PFSK-1 (cell line): ENCODE results near the gene DAPL1.

Experiments used
- POLR2AphosphoS5 ChIP-seq: IDR thresholded peaks from 2 replicates; pipeline ENCODE4 v1.6.1; 2012; ENCODE audit warnings: low read depth, mild to moderate bottlenecking, control low read depth, low read length, moderate library complexity
- REST ChIP-seq, 2 experiments: IDR thresholded peaks; 2 replicates each; pipeline versions ENCODE4 v1.6.1 to v1.8.0; 2011 to 2012; ENCODE audit warnings: low read depth in 2 of 2, low read length in 2 of 2, control low read depth in 1 of 2, inconsistent platforms in 1 of 2, mild to moderate bottlenecking in 1 of 2, moderate library complexity in 1 of 2; ENCODE audit not compliant: insufficient read depth in 1 of 2
- TAF1 ChIP-seq: IDR thresholded peaks from 2 replicates; pipeline ENCODE4 v1.6.1; 2012; ENCODE audit warnings: low read length, control low read depth, borderline replicate concordance; ENCODE audit not compliant: insufficient read depth

- TF ChIP-seq POLR2AphosphoS5 (no peak), REST (IDR thresholded peaks at IDR 0.05; ENCODE audit: insufficient read depth in 1 of 2, low read depth in 2 of 2, low read length in 2 of 2) (no peak), TAF1 (no peak)
Measured at GRCh38 chr2:158797963-158798700, 3.0 kb downstream of the DAPL1 start.
